ENCODE measurements around the gene GIGYF2. TPM values are rescaled to one million over a fixed set of nuclear protein-coding genes. Genes with fewer than 3 reads are reported as not detected.

GIGYF2 gene
- polyA plus RNA-seq, 1 donor (not counting 4 experiments of a cell fraction or from before 2014, with no cell fraction given): 35.5 TPM

DNA sequence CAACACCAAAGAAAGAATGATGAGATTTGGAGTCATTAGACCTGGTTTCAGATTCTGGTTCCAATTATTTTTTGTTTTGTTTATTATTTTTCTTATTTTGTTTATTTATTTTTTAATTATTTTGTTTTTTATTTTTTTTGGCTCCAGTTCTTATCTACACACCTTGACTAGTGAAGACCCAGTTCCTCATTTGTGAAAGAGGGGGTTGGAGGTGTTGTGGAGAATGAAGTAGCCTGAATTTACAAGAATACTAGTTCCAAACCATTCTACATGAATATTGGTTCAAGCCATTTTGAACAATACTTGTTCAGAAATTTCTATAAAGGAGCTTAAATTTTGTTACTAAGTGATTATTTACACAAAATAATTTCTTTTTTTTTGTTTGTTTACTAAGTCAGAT, 86.1 kb downstream of the GIGYF2 start:
- no peaks in the 10 kb centered on the region for H3K4me1 ChIP-seq (ENCODE audit: control insufficient read depth, extremely low read depth, insufficient read depth, low read length)
- H3K9ac ChIP-seq (ENCODE audit: control insufficient read depth, extremely low read depth, insufficient read depth, low read length): no peak overlapping the region
- no peak overlapping the region for H3K27ac ChIP-seq (ENCODE audit: control insufficient read depth, insufficient read depth, low read length)
- FAIRE-seq (no peak), DNase-seq (ENCODE audit: low read depth, low spot score) (no peak)
- no peak overlapping the region for H2AFZ ChIP-seq (ENCODE audit: control insufficient read depth, low read length)
- H3K9me1 ChIP-seq (ENCODE audit: control insufficient read depth, extremely low read depth, insufficient read depth, low read length): no peaks in the 10 kb centered on the region
- H3K4me2 ChIP-seq (ENCODE audit: control insufficient read depth, extremely low read depth, insufficient read depth, low read depth, low read length): no peak overlapping the region
- H3K27me3 ChIP-seq (ENCODE audit: control insufficient read depth, extremely low read depth, insufficient read depth, low read length): no peaks in the 10 kb centered on the region
- H3K36me3 ChIP-seq (ENCODE audit: control insufficient read depth in 2 of 2, extremely low read depth in 1 of 2, insufficient read depth in 2 of 2, low read length in 2 of 2): peaks cover 3 to 16% of the 10 kb centered on the region in 2 experiments
- no peaks in the 10 kb centered on the region for H3K79me2 ChIP-seq (ENCODE audit: control insufficient read depth, insufficient read depth, low read length)
- TF ChIP-seq, protein P1, sequence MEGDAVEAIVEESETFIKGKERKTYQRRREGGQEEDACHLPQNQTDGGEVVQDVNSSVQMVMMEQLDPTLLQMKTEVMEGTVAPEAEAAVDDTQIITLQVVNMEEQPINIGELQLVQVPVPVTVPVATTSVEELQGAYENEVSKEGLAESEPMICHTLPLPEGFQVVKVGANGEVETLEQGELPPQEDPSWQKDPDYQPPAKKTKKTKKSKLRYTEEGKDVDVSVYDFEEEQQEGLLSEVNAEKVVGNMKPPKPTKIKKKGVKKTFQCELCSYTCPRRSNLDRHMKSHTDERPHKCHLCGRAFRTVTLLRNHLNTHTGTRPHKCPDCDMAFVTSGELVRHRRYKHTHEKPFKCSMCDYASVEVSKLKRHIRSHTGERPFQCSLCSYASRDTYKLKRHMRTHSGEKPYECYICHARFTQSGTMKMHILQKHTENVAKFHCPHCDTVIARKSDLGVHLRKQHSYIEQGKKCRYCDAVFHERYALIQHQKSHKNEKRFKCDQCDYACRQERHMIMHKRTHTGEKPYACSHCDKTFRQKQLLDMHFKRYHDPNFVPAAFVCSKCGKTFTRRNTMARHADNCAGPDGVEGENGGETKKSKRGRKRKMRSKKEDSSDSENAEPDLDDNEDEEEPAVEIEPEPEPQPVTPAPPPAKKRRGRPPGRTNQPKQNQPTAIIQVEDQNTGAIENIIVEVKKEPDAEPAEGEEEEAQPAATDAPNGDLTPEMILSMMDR (optimal IDR thresholded peaks at IDR 0.05 in 1 of 3, IDR thresholded peaks at IDR 0.05 in 1 of 3, conservative IDR thresholded peaks at IDR 0.05 in 1 of 3; ENCODE audit: extremely low read depth in 1 of 3, insufficient read depth in 2 of 3, low read length in 3 of 3): no peak
- no peak for TF ChIP-seq EZH2 (IDR thresholded peaks at IDR 0.05; ENCODE audit: low read length)
- no peaks in the 10 kb centered on the region for H3K9me3 ChIP-seq (ENCODE audit: control insufficient read depth, low read depth, low read length)
- H4K20me1 ChIP-seq (ENCODE audit: control insufficient read depth, extremely low read depth, insufficient read depth, low read length): no peaks in the 10 kb centered on the region
- H3K4me3 ChIP-seq (ENCODE audit: control insufficient read depth in 2 of 3, extremely low read depth in 1 of 3, insufficient read depth in 2 of 3, low read depth in 1 of 3, low read length in 3 of 3): no peak overlapping the region
- dilution Hi-C loops (cut with MboI; ENCODE audit: extremely low pct_ligation_motif_present, low sequenced_read_pairs): no loop called here

DNA sequence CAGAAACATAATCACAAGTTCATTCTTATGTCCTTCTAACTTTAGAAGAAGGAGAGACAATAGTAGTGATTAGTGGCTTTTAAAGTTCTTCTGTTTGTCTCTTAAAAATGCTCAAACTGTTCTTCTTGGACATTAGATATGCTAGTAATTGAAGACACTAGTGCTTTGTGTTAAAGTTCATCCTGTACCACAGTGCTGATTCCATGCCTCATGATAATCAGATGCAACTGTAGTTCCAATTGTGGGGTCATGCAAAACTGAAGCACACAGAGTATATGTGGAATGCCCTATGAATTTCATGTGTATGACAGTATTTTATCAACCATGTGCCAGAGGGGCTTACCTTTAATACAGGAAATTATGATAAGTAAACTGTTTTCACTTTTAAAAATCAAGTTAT, 90.7 kb downstream of the GIGYF2 start:
- Histone ChIP-seq H3K27me3 (ENCODE audit: control insufficient read depth, extremely low read depth, insufficient read depth, low read length) (no peaks in the 10 kb centered on the region), H2AFZ (ENCODE audit: control insufficient read depth, low read length) (no peak overlapping the region), H3K9ac (ENCODE audit: control insufficient read depth, extremely low read depth, insufficient read depth, low read length) (no peak overlapping the region), H3K4me1 (ENCODE audit: control insufficient read depth, extremely low read depth, insufficient read depth, low read length) (no peaks in the 10 kb centered on the region), H3K4me2 (ENCODE audit: control insufficient read depth, extremely low read depth, insufficient read depth, low read depth, low read length) (no peak overlapping the region), H3K36me3 (ENCODE audit: control insufficient read depth in 2 of 2, extremely low read depth in 1 of 2, insufficient read depth in 2 of 2, low read length in 2 of 2) (peaks cover 17 to 18% of the 10 kb centered on the region in 2 experiments), H3K9me3 (ENCODE audit: control insufficient read depth, low read depth, low read length) (no peaks in the 10 kb centered on the region), H3K9me1 (ENCODE audit: control insufficient read depth, extremely low read depth, insufficient read depth, low read length) (no peaks in the 10 kb centered on the region), H4K20me1 (ENCODE audit: control insufficient read depth, extremely low read depth, insufficient read depth, low read length) (no peaks in the 10 kb centered on the region), H3K79me2 (ENCODE audit: control insufficient read depth, insufficient read depth, low read length) (no peaks in the 10 kb centered on the region), H3K27ac (ENCODE audit: control insufficient read depth, insufficient read depth, low read length) (no peak overlapping the region), H3K4me3 (ENCODE audit: control insufficient read depth in 2 of 3, extremely low read depth in 1 of 3, insufficient read depth in 2 of 3, low read depth in 1 of 3, low read length in 3 of 3) (no peak overlapping the region)
- no peak for TF ChIP-seq EZH2 (IDR thresholded peaks at IDR 0.05; ENCODE audit: low read length)
- TF ChIP-seq, protein P1 (optimal IDR thresholded peaks at IDR 0.05 in 1 of 3, IDR thresholded peaks at IDR 0.05 in 1 of 3, conservative IDR thresholded peaks at IDR 0.05 in 1 of 3; ENCODE audit: extremely low read depth in 1 of 3, insufficient read depth in 2 of 3, low read length in 3 of 3): no peak
- dilution Hi-C loops (cut with MboI; ENCODE audit: extremely low pct_ligation_motif_present, low sequenced_read_pairs): loop anchor here (5.0 kb wide), 1 partner anchor 34 kb away; no protein-coding TSS in a partner anchor
- no peak for FAIRE-seq
- DNase-seq (ENCODE audit: low read depth, low spot score): no peak
